Epithelial cell of prostate (primary cell): ENCODE measurements around the gene MYH16.
"Not testable (repeated sequence)": the region's sequence is repeated elsewhere in the genome, so short reads cannot be mapped to it uniquely, and the experiment has no call there.

ENCODE experiments used
- DNase-seq: peaks from one replicate; pipeline ENCODE4 v3.0.0-alpha.2; 2011; ENCODE audit warnings: low read depth, low spot score
- H3K27ac ChIP-seq: fragments of 450-650 bp; 2 replicates; pipeline ENCODE4 v1.5.1; 2017; ENCODE audit warnings: mild to moderate bottlenecking

Gene MYH16

GRCh38 chr7:99293650-99294049 is 21.0 kb downstream of the MYH16 start:
- H3K27ac ChIP-seq = no peak overlapping the region
- DNase-seq = no peak

- no peak overlapping the region for H3K27ac ChIP-seq
- no peak for DNase-seq
Observed at GRCh38 chr7:99296471-99296870, 23.8 kb downstream of the MYH16 start.

DNA sequence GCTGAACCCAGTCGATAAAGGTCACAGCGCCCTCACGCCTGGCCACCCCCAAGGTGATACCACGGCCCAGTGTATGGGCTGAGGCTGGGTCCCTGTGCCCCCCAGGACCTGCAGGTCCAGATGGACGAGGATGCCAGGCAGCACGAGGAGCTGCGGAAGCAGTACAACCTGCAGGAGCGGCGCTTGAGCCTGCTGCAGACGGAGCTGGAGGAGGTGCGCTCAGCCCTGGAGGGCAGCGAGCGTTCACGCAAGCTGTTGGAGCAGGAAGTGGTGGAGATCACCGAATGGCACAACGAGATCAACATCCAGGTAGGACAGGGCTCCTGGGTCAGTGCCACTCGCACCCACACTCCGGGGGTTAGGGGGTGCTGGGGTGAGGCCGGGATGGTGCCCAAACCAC is 28.9 kb downstream of the MYH16 start:
- DNase-seq = no peak
- H3K27ac ChIP-seq = no peak overlapping the region

- no peak for DNase-seq
- no peak overlapping the region for H3K27ac ChIP-seq
Observed at GRCh38 chr7:99305473-99306260, 33.0 kb downstream of the MYH16 start.

DNA sequence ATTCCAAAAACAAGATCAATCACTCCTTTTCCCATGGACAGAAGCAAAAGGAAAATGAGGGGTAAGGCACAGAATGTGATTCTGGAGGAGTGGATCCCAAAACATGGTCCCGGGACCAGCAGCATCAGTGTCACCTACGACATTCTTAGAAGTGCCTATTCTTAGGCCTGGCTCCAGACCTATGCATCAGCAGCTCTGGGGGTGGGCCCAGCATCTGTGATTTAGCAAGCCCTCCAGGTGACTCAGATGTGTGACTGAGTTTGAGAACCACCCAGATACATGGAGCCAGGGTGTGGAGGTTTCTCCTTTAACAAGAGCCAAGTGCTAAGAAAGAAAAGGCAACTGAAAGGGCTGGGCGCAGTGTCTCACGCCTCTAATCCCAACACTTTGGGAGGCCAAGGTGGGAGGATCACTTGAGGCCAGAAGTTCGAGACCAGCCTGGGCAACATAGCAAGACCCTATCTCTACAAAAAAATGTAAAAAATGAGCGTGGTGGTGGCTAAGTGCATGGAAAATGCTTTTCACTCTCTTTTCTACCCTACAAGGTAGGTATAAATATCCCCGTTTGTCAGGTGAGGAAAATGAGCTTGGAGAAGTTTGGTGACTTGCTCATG is 35.9 kb downstream of the MYH16 start:
- H3K27ac ChIP-seq = peak overlapping the region; percentile 54
- DNase-seq = peak; percentile 89

DNA sequence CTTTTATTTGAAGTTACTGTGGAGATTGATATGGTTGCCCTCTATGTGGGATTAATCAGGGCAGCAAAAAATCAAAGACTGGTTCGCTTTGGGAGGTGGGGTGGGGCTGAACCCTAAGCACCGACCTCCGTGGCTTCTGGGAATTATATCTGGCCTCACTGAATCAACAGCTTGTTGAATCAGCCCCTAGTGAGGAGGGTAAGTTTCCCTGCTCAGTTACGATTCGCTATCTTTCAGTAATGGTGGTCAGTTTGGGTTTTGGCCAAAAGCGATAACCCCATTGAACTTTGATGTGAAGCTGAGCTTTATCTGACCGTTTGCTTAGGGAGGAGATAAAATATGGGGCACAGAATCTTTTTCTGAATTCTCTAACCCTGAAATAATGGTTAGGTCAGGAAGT is 36.5 kb downstream of the MYH16 start:
- no peak for DNase-seq
- H3K27ac ChIP-seq = peak overlapping the region; percentile 54

DNA sequence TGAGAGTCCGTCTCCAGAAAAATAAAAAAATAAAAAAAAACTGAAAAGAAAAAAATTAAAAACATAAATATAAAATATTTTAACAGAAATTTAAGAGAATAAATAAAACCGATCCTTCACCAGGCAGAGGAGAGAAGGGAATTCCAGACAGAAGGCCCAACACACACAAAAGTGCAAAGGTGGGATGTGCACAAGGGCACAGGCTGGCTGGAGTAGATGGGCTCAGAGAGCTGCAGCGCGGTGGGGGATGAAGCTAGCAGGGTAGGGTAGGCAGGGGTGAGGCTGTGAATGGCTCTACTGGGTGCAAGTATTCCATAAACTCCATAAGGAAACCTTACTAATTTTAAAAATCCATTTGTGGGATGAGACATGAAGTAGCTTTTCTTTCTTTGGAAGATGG is 37.4 kb downstream of the MYH16 start:
- DNase-seq = no peak
- no peak overlapping the region for H3K27ac ChIP-seq

DNA sequence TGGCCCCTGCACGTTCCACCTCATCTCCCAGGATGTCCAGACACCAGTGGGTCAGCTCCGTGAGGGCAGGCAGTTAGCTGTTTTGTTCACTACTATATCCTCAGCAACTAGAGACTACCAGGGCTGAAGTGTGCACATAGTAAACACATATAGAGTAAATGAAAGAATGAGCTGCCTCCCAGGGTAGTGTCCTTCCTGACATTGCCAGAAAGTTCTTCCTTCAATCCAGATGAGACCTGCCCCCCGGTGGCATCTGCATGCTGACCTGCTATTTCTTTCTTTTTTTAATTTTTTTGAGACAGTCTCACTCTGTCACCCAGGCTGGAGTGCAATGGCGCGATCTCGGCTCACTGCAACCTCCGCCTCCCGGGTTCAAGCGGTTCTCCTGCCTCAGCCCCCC is 39.1 kb downstream of the MYH16 start:
- no peak overlapping the region for H3K27ac ChIP-seq
- DNase-seq = no peak

DNA sequence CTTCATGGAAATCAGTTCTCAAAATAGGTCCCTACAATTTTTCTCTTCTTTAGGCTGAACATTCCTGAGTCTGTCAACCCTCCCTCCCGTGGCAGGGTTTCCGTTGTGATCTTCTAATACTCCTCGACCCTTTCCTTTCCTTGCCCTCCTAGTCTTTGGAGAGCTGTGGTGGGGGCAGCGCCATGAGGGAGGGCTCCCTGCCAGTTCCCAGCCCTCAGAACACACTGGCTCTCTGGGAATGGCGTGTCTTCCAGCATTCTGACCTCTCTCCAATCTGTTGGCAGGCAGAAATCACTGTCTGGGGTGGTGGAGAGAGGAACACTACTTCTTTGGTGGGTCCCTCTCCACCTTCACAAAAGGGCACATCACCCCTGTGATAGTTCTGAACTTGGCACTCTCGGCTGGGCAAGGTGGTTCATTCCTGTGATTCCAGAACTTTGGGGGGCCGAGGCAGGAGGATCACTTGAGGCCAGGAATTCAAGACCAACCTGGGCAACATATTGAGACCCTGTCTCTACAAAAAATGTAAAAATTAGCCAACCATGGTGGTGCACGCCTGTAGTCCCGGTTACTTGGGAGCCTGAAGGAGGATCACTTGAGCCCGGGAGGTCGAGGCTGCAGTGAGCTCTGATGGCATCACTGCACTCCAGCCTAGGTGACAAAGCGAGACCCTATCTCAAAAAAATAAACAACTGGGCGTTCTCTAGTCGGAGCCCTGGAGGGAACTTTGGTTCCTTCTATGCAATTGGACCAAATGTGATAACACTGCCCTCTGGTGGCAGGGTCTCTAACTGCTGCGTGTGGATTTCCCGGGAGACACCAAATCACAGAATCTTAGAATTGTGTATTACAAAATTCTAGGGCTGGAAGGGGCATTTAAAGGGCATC is 39.9 kb downstream of the MYH16 start:
- H3K27ac ChIP-seq = no peak overlapping the region
- DNase-seq = peak; percentile 16

DNA sequence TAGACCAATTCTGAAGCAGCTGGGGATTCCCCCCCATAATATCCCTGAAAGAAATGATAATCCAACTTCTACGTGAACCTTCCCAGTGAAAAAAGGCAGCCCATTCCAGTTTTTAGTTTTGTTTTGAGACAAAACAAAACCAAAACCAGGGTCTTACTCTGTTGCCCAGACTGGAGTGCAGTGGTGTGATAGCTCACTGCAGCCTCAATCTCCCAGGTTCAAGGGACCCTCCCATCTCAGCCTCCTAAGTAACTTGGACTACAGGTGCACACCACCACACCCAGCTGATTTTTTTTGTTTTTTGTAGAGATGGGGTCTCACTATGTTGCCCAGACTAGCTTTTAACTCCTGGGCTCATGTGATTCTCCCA is 40.5 kb downstream of the MYH16 start:
- H3K27ac ChIP-seq = peak overlapping the region; percentile 55

GRCh38 chr7:99314504-99314903 is 41.9 kb downstream of the MYH16 start:
- peak overlapping the region; percentile 55 for H3K27ac ChIP-seq
- peak; percentile 74 for DNase-seq

More for the DNA sequence above, 40.5 kb downstream of the MYH16 start:
- DNase-seq = no peak

DNA sequence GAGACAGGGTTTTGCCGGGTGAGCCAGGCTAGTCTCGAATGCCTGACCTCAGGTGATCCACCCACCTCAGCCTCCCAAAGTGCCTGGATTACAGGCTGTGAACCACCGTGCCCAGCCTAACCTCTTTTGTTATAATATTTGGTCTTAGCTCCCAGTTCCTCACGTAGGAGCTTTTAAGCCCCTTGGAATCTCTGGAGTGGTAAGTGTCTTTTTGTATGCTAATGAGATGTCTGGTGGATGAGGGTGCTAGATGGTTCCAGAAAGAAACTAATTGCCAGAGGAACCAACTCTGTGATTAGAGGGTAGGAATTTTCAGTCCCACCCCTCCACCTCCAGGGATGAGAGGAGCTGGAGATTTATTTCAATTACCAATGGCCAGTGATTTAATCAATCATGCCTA is 47.7 kb downstream of the MYH16 start:
- DNase-seq = no peak
- H3K27ac ChIP-seq = no peak overlapping the region

GRCh38 chr7:99322659-99323058 is 50.0 kb downstream of the MYH16 start:
- not testable (repeated sequence) for DNase-seq, H3K27ac ChIP-seq

DNA sequence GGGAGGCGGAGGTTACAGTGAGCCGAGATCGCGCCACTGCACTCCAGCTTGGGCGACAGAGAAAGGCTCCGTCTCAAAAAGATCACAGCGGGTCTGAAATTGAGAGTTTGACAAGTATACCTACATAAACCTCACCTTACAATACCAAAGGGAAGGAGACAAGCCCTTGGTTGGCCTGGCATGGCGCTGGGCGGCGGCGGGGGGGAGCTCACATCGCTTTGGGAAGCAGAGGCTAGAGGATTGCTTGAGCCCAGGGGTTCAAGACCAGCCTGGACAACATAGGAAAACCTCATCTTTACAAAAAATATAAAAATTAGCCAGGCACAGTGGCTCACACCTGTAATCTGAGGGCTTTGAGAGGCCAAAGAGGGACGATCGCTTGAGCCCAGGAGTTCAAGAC is 51.9 kb downstream of the MYH16 start:
- H3K27ac ChIP-seq = no peak overlapping the region
- no peak for DNase-seq

GRCh38 chr7:99325001-99325493 is 52.4 kb downstream of the MYH16 start:
- H3K27ac ChIP-seq = peak overlapping the region; percentile 97
- DNase-seq = no peak

GRCh38 chr7:99325592-99326407 is 53.2 kb downstream of the MYH16 start, which contains the start of gene ARPC1A:
ARPC1A (plus strand) TSS chr7:99325898; CDS start chr7:99333354, 7,456 bp downstream.
- H3K27ac ChIP-seq = peak within 1 kb of the TSS; percentile 97
- peak; percentile 56 for DNase-seq

- no peak for DNase-seq
Observed at GRCh38 chr7:99326408-99326782, 53.8 kb downstream of the MYH16 start.

GRCh38 chr7:99330314-99330961 is 57.8 kb downstream of the MYH16 start:
- DNase-seq = peak; percentile 82
- peak overlapping the region; percentile 97 for H3K27ac ChIP-seq

More at GRCh38 chr7:99326408-99326782, 53.8 kb downstream of the MYH16 start:
- peak overlapping the region; percentile 97 for H3K27ac ChIP-seq

- DNase-seq = no peak
- peak overlapping the region; percentile 97 for H3K27ac ChIP-seq
Observed at GRCh38 chr7:99331002-99331401, 58.4 kb downstream of the MYH16 start.
